ENCODE results near the gene SNX1.
"Not testable (repeated sequence)": the region's sequence is repeated elsewhere in the genome, so short reads cannot be mapped to it uniquely, and the experiment has no call there.

The SNX1 gene

DNA sequence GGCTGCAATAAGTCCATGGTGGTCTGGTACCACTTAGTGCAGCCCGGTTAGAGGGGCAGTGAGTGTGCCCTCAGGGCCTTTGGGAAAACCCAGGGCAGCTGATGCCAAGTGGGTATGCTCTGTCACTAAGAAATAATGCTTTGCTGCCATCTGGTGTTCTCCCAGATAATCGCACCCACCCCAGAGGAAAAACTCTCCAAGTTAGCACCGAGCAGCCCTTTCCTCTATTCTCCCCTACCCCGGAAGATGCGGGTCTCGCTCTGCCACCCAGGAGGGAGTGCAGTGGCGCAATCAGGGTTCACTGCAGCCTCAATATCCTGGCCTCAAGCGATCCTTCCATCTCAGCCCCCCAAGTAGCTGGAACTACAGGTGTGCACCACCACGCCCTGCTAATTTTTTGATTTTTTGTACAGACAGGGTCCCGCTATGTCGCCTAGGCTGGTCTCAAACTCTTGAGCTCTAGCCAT, 28.2 kb upstream of the SNX1 start:
- no peak overlapping the region for H3K27ac Mint-ChIP-seq
- H3K36me3 Mint-ChIP-seq: peaks cover 6% of the 10 kb centered on the region
- H3K4me3 Mint-ChIP-seq: no peak overlapping the region
- no peaks in the 10 kb centered on the region for H3K9me3 Mint-ChIP-seq
- peaks cover 15% of the 10 kb centered on the region for H3K4me1 Mint-ChIP-seq
- no peaks in the 10 kb centered on the region for H3K27me3 Mint-ChIP-seq
- DNase-seq: peak; percentile 78
- CTCF ChIA-PET: interaction anchor here (0.6 to 8.4 kb wide), 39 partner anchors 9 to 789 kb away, joined by 3 to 114 read pairs (median 4); partner anchors contain the start of genes CIAO2A and DAPK2

DNA sequence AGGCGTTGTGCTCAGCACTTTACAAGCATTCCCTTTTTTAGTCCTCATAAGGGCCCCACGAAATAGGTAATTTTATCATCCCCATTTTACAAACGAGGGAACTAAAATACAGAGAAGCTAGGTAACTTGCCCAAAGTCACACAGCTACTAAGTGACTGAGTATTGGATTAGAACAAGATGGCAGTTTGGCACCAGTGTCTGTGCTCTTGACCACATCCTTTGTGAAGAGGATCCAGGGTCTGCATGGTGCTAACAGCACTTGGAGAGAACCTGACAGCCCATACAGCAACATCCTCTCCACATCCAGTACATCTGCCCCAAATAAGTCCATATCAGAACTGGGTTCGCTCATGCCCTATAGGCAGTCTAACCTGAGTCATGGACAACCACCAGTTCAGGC, 27.6 kb upstream of the SNX1 start:
- no peak overlapping the region for H3K27ac Mint-ChIP-seq

DNA sequence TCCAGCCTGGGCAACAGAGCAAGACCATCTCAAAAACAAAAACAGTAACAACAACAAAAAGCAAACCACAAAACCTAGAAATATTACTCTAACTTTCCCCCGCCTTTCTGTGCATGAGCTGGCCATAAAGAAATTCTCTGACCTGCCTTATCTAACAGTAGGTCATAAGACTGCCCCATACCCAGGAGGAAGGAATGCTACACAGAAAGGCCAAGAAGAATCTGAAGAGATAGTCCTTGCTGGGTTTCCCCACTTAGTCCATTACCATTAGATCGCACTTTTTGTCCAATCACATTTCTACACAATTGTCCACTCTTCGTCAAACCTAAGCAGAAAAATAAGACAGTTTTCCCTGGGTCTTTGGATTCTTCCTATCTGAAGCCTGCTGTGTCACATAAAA, 25.7 kb upstream of the SNX1 start:
- Mint-ChIP-seq H3K27ac (no peak overlapping the region), H3K27me3 (no peaks in the 10 kb centered on the region), H3K4me1 (peaks cover 15% of the 10 kb centered on the region), H3K4me3 (no peak overlapping the region), H3K36me3 (peaks cover 11% of the 10 kb centered on the region), H3K9me3 (no peaks in the 10 kb centered on the region)
- DNase-seq: no peak
- CTCF ChIA-PET: interaction anchor here (0.7 to 8.4 kb wide), 6 partner anchors 83 to 459 kb away, joined by 3 to 114 read pairs (median 20); no protein-coding TSS in a partner anchor

More for the DNA sequence above, 27.6 kb upstream of the SNX1 start:
- Mint-ChIP-seq H3K36me3 (peaks cover 9% of the 10 kb centered on the region), H3K4me1 (peaks cover 15% of the 10 kb centered on the region), H3K4me3 (no peak overlapping the region), H3K9me3 (no peaks in the 10 kb centered on the region), H3K27me3 (no peaks in the 10 kb centered on the region)
- CTCF ChIA-PET: interaction anchor here (0.6 to 8.4 kb wide), 39 partner anchors 9 to 1238 kb away, joined by 3 to 114 read pairs (median 4); partner anchors contain the start of genes CIAO2A, DAPK2 and HERC1
- DNase-seq: no peak

DNA sequence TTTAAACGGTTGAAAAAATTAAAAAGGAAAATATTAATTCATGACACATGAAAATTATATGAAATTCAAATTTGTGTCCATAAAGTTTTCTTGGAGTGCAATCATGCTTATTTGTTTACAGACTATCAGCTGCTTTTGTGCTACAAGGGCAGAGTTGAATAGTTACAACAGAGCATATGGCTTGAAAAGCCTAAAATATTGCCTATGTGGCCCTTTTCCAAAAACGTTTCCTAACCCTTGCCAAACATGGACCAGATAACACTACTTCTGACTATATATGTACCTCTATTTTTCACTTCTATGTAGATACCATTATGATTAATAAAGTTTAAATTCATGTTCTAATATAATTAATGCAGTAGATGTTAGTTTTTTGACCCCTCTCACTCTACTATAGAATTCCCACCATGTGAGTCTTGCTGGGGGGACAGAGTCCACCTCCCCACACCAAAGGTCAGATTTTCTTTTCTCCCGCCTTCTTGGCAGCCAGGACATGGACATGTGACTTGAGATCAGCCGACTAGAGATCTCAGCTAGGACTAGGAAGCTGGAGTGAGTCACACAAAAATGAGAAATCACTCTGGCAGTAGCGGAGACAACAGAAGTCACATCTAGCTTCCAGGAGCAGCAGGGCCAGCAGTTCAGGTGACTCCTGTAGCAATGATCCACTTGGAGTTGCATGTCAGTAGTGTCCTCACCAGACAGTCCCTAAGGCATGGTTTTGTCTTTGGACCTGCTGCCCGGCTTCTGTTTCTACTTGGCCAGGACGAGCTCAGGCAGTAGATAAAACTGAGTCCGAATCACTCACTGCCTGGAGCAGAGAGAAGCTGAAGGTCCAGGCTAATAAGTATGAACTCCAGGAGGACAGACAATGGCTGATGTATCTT, 24.6 kb upstream of the SNX1 start:
- Mint-ChIP-seq H3K4me1 (peaks cover 17% of the 10 kb centered on the region), H3K27ac (no peak overlapping the region), H3K4me3 (no peak overlapping the region), H3K9me3 (no peaks in the 10 kb centered on the region), H3K36me3 (peaks cover 13% of the 10 kb centered on the region), H3K27me3 (no peaks in the 10 kb centered on the region)
- no peak for DNase-seq
- CTCF ChIA-PET: interaction anchor here (0.7 to 5.9 kb wide), 6 partner anchors 22 to 461 kb away, joined by 3 to 114 read pairs (median 4); partner anchors contain the start of gene CIAO2A

DNA sequence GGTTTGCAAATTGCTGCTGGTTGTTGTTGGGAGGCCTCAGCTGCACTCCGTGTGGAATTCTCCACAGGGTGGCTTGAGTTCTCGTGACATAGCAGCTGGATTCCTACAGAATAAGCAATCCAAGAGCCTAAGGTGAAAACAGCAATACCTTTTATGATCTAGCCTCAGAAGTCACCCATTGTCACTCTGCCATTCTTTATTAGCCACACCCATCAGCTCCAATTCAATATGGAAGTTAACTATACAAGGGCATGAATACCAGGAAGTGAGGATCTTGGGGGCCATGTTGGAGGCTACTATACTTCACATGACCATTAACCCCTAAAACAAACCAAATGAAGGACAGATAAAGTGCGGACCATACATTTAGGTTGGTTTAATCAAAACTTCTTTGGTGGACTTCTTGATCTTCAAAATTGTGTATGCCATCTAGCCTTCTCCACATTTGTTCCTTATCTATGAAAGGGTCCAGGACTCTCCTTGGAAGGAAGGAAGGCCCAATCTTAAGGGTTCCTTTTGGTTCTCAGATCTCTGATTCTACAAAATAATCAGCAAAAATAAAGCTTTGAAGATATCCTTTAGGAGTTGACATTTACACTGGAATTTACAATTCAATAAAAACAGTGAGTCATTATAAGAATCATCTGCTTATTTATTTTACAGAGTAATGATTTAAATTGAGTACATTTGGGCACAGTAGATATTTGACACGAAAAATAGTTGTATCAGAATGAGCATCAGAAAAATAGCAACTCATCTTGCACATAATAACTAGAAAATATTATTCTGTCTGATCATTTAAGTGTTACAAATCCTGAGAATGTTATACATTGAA, 23.6 kb upstream of the SNX1 start:
- peaks cover 14% of the 10 kb centered on the region for H3K36me3 Mint-ChIP-seq
- peaks cover 19% of the 10 kb centered on the region for H3K4me1 Mint-ChIP-seq
- DNase-seq: no peak
- H3K27ac Mint-ChIP-seq: no peak overlapping the region
- CTCF ChIA-PET: interaction anchor here (0.9 to 1.3 kb wide), 4 partner anchors 21 to 462 kb away, joined by 4 to 5 read pairs (median 4); partner anchors contain the start of gene CIAO2A
- H3K9me3 Mint-ChIP-seq: no peaks in the 10 kb centered on the region
- H3K4me3 Mint-ChIP-seq: no peak overlapping the region
- H3K27me3 Mint-ChIP-seq: no peaks in the 10 kb centered on the region

DNA sequence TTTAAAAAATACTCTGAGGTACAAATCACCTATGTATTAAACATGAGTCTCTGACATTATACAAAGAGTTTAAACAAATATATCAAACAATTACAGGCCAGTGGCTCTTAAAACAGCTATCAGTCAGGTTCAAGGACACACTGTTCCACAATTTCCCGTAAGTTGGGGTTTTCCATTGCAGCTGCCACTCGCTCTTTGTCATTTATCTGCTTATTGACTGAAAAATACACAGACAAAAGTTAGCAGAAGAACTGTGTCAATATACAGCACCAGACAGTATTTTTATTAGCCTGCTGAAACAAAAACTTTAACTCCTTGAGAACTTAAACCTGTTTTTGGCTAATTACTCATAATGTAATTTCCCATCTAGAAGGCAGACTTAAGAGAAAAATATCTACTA, 23.0 kb upstream of the SNX1 start:
- CTCF ChIA-PET: no interaction called here
- Mint-ChIP-seq H3K9me3 (no peaks in the 10 kb centered on the region), H3K36me3 (peaks cover 20% of the 10 kb centered on the region), H3K4me3 (no peak overlapping the region), H3K27ac (no peak overlapping the region), H3K27me3 (no peaks in the 10 kb centered on the region), H3K4me1 (peaks cover 16% of the 10 kb centered on the region)
- no peak for DNase-seq

DNA sequence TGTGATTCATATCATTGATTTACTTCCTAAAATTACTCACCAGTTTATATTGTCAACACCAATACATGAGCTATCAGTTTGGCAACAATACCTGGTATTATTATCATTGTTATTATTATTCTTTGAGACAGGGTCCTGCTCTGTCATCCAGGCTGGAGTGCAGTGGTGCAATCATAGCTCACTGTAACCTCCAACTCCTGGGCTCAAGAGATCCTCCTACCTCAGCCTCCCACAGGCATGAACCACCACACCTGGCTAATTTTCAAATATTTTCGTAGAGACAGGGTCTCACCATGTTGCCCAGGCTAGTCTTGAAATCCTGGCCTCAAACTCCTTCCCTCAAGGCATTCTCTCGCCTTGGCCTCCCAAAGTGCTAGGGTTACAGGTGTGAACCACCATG, 22.3 kb upstream of the SNX1 start:
- DNase-seq: not testable (repeated sequence)

DNA sequence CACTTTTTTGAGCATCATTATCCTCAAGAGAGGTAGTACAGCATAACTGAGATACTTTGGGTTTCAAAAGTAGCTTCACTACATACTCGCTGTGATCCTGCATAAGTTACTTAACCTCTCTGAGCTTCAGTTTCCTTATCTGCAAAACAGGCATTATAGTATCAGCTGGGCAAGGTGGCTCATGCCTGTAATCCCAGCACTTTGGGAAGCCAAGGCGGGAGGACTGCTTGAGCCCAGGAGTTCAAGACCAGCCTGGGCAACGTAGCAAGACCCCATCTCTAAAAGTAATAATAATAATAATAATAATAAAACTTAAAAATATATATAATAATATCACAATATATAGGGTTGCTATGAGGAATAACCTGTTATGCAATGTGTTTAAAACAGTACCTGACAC, 13.0 kb upstream of the SNX1 start:
- peaks cover 22% of the 10 kb centered on the region for H3K36me3 Mint-ChIP-seq
- no peaks in the 10 kb centered on the region for H3K9me3 Mint-ChIP-seq
- no peaks in the 10 kb centered on the region for H3K4me1 Mint-ChIP-seq
- CTCF ChIA-PET: interaction anchor here (1.3 to 1.7 kb wide), 2 partner anchors 9 to 15 kb away, joined by 3 to 5 read pairs; no protein-coding TSS in a partner anchor
- no peak for DNase-seq
- no peak overlapping the region for H3K4me3 Mint-ChIP-seq
- no peaks in the 10 kb centered on the region for H3K27me3 Mint-ChIP-seq
- H3K27ac Mint-ChIP-seq: no peak overlapping the region

More for the DNA sequence above, 22.3 kb upstream of the SNX1 start:
- CTCF ChIA-PET: interaction anchor here (1.3 to 1.4 kb wide), 3 partner anchors 20 to 464 kb away, joined by 4 read pairs; partner anchors contain the start of gene CIAO2A
- H3K4me3 Mint-ChIP-seq, H3K9me3 Mint-ChIP-seq, H3K27ac Mint-ChIP-seq, H3K27me3 Mint-ChIP-seq: not testable (repeated sequence)
- Mint-ChIP-seq H3K4me1 (peaks cover 12% of the 10 kb centered on the region), H3K36me3 (peaks cover 20% of the 10 kb centered on the region)

DNA sequence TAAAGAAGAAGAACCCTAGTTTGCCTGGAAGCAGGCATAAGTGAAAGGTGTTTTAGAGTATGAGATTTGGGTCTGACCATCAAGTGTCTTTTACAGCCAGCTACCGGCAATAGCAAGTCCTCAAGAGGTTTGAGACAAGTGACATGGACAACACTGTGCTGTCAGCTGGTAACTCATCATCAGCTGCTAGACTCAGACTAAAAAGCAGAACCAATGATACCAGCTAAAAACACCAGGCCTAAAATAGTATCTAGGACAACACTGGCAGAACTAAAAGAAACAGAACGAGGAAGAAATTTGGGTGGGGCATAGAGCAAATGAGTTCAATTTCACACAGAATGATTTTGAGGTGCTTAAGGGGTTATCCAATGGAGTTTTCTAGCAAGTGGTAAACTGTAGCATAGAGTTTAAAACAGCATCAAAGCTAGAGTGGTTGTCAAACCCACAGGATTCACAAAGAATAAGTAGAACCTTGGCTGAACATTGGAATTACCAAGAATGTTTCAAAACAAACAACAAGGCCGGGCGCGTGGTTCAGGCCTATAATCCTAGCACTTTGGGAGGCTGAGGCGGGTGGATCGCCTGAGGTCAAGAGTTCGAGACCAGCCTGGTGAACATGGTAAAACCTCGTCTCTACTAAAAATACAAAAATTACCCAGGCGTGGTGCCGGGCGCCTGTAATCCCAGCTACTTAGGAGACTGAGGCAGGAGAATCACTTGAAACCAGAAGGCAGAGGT, 6.1 kb upstream of the SNX1 start:
- Mint-ChIP-seq H3K4me1 (peaks cover 49% of the 10 kb centered on the region), H3K27me3 (no peaks in the 10 kb centered on the region), H3K27ac (no peak overlapping the region), H3K36me3 (peaks cover 42% of the 10 kb centered on the region), H3K9me3 (peaks cover 2% of the 10 kb centered on the region), H3K4me3 (no peak overlapping the region)
- no peak for DNase-seq
- CTCF ChIA-PET: interaction anchor here (0.6 to 1.6 kb wide), 3 partner anchors 144 to 796 kb away, joined by 3 to 4 read pairs (median 4); no protein-coding TSS in a partner anchor

DNA sequence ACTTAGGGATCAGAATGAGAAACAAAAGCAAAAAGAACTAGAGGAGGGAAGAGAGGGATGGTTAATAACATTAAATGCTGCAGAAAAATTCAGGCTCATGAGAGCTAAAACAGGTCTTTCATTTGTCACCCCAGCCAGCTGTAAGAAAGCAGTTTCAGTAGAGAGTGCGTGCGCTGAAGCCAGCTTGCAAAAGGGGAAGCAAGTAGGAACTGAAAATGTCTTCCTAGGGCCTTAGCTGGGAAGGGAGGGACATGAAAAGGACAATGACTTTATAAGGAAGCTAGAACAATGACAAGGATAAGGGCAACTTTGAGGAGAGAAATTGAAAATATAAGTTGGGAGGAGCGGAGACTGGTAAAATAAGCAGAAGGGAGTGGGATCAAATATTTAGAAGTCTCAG, 5.3 kb upstream of the SNX1 start:
- Mint-ChIP-seq H3K27ac (no peak overlapping the region), H3K4me1 (peaks cover 58% of the 10 kb centered on the region), H3K27me3 (no peaks in the 10 kb centered on the region), H3K9me3 (peaks cover 2% of the 10 kb centered on the region), H3K36me3 (peaks cover 39% of the 10 kb centered on the region), H3K4me3 (no peak overlapping the region)
- CTCF ChIA-PET: interaction anchor here (1.7 kb wide), 1 partner anchor 23 kb away, joined by 4 read pairs; no protein-coding TSS in a partner anchor
- no peak for DNase-seq

DNA sequence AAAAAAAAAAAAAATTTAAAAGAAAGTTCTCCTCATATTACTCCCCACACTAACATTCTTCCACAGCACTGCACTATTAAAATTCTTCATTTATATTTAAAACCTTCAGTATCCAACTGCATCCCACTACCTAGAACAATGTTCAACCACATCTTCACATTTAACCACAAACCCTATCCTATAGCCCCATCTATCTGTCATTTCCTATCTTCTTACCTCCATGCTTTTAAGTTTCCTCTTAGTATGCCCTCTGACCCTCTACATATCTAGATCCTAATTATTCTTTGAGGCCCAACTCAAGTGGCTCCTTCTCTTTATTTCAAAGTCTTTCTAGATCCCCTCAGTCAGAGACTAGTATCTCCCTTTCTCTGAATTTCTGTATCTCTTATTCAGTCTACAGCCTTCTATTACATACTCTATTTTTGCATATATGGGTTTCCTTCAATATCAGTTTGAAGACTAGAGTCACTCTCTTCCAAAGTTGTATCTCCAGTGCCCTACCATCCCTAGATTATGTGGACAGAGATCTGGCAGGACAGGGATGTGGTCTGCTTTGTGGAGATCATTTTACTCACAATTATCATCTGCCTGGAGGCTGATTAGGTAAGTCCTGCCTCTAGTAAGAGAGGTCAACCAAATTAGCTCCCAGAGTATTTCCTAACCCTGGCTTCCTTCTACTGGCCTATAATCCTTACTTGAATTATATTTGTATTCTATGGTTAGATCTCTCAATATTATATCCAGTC, 3.5 kb upstream of the SNX1 start:
- H3K27ac Mint-ChIP-seq: peak overlapping the region; percentile 98
- CTCF ChIA-PET: interaction anchor here (0.9 to 1.9 kb wide), 8 partner anchors 9 to 81 kb away, joined by 3 to 10 read pairs (median 4); partner anchors contain the start of gene DAPK2
- no peaks in the 10 kb centered on the region for H3K27me3 Mint-ChIP-seq
- peaks cover 2% of the 10 kb centered on the region for H3K9me3 Mint-ChIP-seq
- peaks cover 70% of the 10 kb centered on the region for H3K4me1 Mint-ChIP-seq
- peak overlapping the region; percentile 95 for H3K4me3 Mint-ChIP-seq
- DNase-seq: no peak
- H3K36me3 Mint-ChIP-seq: peaks cover 36% of the 10 kb centered on the region

DNA sequence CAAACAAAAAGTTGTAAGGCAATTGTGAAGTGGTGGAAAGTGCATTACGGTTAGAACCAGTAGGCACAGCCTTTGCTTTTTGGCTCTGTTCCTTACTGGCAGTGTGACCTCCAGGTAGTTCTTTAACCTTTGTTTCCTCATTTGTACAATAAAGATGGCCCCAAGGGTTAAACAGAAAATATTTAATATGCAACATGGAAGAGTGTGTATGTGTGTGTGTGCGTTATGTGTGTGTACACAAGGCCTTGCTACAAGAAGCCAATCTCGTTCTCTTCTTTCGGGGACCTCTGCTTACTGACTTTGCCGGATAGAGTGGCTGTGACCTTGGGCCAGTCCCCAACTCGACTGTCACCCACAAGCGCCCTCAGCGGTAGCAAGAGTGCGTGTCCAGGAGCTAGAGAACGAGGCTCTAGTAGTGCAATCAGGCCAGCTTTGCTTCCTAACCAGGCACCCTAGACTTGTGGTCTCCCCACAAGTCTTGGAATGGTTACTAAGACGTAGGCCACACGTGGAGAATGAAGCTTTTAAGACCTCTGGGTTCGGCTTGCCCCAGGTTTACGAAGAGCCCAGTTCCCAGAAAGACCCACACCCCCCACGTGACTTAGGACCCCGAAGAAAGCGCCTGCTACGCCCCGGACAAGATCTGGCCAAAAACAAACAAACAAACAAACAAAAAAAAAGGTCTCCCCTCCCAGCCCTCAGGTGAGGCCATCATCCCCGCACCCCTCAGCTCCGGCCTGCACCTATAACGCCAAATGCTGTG, 2.7 kb upstream of the SNX1 start:
- Mint-ChIP-seq H3K27me3 (no peaks in the 10 kb centered on the region), H3K4me3 (peak overlapping the region; percentile 95), H3K4me1 (peaks cover 78% of the 10 kb centered on the region), H3K27ac (peak overlapping the region; percentile 98), H3K36me3 (peaks cover 28% of the 10 kb centered on the region), H3K9me3 (no peaks in the 10 kb centered on the region)
- CTCF ChIA-PET: interaction anchor here (0.9 to 1.9 kb wide), 11 partner anchors 12 to 483 kb away, joined by 3 to 10 read pairs (median 4); partner anchors contain the start of gene DAPK2
- DNase-seq: peak; percentile 54

Measured in activated naive CD4-positive, alpha-beta T cell treated with anti-CD3 and anti-CD28 coated beads, Interleukin-2, amount 10 ng/mL, durations not matched to agents 7 days and 5 days (primary cell).